ENCODE measurements around the gene TGIF1.
"Not testable (repeated sequence)": the region's sequence is repeated elsewhere in the genome, so short reads cannot be mapped to it uniquely, and the experiment has no call there.

Gene TGIF1

GRCh38 chr18:3450012-3450798 is at the start of gene TGIF1:
TGIF1 (plus strand) TSS chr18:3450172; CDS start chr18:3450490, 318 bp downstream.
- peak in 47 of 56 donors; percentile 6 to 81 (median 57) for DNase-seq

- DNase-seq = no peak
Measured at GRCh38 chr18:3400567-3401296, 49.2 kb upstream of the TGIF1 start.

GRCh38 chr18:3401669-3402620 is 48.0 kb upstream of the TGIF1 start:
- DNase-seq = no peak

GRCh38 chr18:3402982-3403451 is 47.0 kb upstream of the TGIF1 start:
- DNase-seq = no peak

- no peak for DNase-seq
Measured at GRCh38 chr18:3405713-3406112, 44.3 kb upstream of the TGIF1 start.

GRCh38 chr18:3408107-3408506 is 41.9 kb upstream of the TGIF1 start:
- no peak for DNase-seq

GRCh38 chr18:3409811-3410210 is 40.2 kb upstream of the TGIF1 start:
- DNase-seq = no peak

GRCh38 chr18:3410273-3410672 is 39.7 kb upstream of the TGIF1 start:
- DNase-seq = no peak

- not testable (repeated sequence) for DNase-seq
Measured at GRCh38 chr18:3410876-3411275, 39.1 kb upstream of the TGIF1 start.

- DNase-seq = no peak
Measured at GRCh38 chr18:3411327-3411726, 38.6 kb upstream of the TGIF1 start.

GRCh38 chr18:3411854-3412268 is 38.1 kb upstream of the TGIF1 start:
- DNase-seq = peak in 2 of 56 donors; percentile 3

- DNase-seq = not testable (repeated sequence)
Measured at GRCh38 chr18:3412528-3412927, 37.4 kb upstream of the TGIF1 start.

GRCh38 chr18:3415110-3415509 is 34.9 kb upstream of the TGIF1 start:
- no peak for DNase-seq

- DNase-seq = no peak
Measured at GRCh38 chr18:3418083-3418482, 31.9 kb upstream of the TGIF1 start.

- no peak for DNase-seq
Measured at GRCh38 chr18:3420919-3421279, 29.1 kb upstream of the TGIF1 start.

GRCh38 chr18:3422905-3423304 is 27.1 kb upstream of the TGIF1 start:
- no peak for DNase-seq

- DNase-seq = no peak
Measured at GRCh38 chr18:3424280-3424890, 25.6 kb upstream of the TGIF1 start.

- no peak for DNase-seq
Measured at GRCh38 chr18:3425030-3425429, 24.9 kb upstream of the TGIF1 start.

- no peak for DNase-seq
Measured at GRCh38 chr18:3425446-3425845, 24.5 kb upstream of the TGIF1 start.

GRCh38 chr18:3426074-3426473 is 23.9 kb upstream of the TGIF1 start:
- DNase-seq = no peak

- DNase-seq = no peak
Measured at GRCh38 chr18:3427944-3428343, 22.0 kb upstream of the TGIF1 start.
